Mesothelial cell of epicardium (in vitro differentiated cells): ENCODE results near the gene BRCA1. TPM values are rescaled to one million over a fixed set of nuclear protein-coding genes. Genes with fewer than 3 reads are reported as not detected.
"Not testable (repeated sequence)": the region's sequence is repeated elsewhere in the genome, so short reads cannot be mapped to it uniquely, and the experiment has no call there.

Source experiments
- DNase-seq, 2 experiments: peaks; one replicate each; pipeline ENCODE4 v3.0.0; 2021; ENCODE audit warnings: low spot score in 2 of 2; ENCODE audit not compliant: unreplicated experiment in 2 of 2
- H3K27ac Mint-ChIP-seq: 2 replicates; pipeline ENCODE4 v1.8.0; 2021; ENCODE audit warnings: mixed read lengths
- H3K27me3 Mint-ChIP-seq: 2 replicates; pipeline ENCODE4 v1.8.0; 2021; ENCODE audit warnings: low read depth, mixed read lengths
- H3K36me3 Mint-ChIP-seq: 2 replicates; pipeline ENCODE4 v1.8.0; 2021; ENCODE audit warnings: mixed read lengths
- H3K4me1 Mint-ChIP-seq: 2 replicates; pipeline ENCODE4 v1.8.0; 2021; ENCODE audit warnings: mixed read lengths
- H3K4me3 Mint-ChIP-seq: 2 replicates; pipeline ENCODE4 v1.8.0; 2021; ENCODE audit warnings: mild to moderate bottlenecking, moderate library complexity, mixed read lengths
- H3K9me3 Mint-ChIP-seq: 2 replicates; pipeline ENCODE4 v1.8.0; 2021; ENCODE audit warnings: mixed read lengths
- total RNA-seq: library from RNA; stranded (reverse); gene quantifications from 3 replicates; pipeline ENCODE4 v1.2.1, GENCODE V29; 2021
- TF ChIP-seq, protein P1 (sequence below): fragments of 200-600 bp; sonication (generic); IDR thresholded peaks from one replicate; pipeline ENCODE4 v1.5.0; 2021; ENCODE audit warnings: antibody characterized with exemption; ENCODE audit not compliant: unreplicated experiment

Gene BRCA1
- total RNA-seq, 1 donor from 2014 or later = 15.5 TPM

DNA sequence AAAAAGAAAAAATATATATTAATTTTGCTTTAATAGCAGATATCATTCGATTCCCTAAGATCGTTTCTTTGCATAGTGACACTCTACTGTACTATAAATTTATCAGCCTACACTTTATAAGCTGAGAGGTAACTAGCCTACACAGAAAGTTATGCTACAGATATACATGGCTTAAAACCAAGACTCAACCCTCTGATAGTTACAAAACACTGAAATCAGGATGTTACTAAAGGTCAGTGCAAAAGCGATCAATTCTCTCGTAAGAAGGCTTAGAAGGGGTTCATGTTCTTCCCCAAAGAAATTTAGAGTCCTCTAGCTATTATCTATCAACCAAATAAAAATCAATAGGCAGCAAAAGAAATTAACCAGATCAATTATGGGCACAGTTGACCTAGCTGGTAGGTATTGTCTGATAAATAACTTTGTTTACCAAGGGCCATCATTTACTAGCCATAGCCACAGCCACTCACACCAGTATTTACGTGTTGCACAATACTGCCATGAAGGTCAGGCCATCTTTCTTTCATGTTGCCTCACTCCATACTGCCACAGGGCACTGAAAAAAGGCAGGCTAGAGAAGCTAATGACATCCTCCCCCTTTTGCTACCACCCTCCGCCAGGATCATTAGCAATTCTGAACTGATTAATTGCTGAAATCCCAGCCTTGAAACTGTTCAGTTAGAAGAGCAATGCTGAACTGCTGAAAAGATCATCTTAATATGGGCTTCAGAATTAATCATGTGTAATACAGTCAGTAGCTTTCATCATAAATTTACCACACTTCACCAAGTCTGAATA lies 56.4 kb downstream of the BRCA1 start:
- Mint-ChIP-seq H3K9me3 (no peaks in the 10 kb centered on the region), H3K27ac (no peak overlapping the region), H3K4me1 (no peaks in the 10 kb centered on the region), H3K36me3 (no peaks in the 10 kb centered on the region), H3K27me3 (no peaks in the 10 kb centered on the region), H3K4me3 (no peak overlapping the region)
- TF ChIP-seq, protein P1, sequence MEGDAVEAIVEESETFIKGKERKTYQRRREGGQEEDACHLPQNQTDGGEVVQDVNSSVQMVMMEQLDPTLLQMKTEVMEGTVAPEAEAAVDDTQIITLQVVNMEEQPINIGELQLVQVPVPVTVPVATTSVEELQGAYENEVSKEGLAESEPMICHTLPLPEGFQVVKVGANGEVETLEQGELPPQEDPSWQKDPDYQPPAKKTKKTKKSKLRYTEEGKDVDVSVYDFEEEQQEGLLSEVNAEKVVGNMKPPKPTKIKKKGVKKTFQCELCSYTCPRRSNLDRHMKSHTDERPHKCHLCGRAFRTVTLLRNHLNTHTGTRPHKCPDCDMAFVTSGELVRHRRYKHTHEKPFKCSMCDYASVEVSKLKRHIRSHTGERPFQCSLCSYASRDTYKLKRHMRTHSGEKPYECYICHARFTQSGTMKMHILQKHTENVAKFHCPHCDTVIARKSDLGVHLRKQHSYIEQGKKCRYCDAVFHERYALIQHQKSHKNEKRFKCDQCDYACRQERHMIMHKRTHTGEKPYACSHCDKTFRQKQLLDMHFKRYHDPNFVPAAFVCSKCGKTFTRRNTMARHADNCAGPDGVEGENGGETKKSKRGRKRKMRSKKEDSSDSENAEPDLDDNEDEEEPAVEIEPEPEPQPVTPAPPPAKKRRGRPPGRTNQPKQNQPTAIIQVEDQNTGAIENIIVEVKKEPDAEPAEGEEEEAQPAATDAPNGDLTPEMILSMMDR = no peak
- DNase-seq = no peak

DNA sequence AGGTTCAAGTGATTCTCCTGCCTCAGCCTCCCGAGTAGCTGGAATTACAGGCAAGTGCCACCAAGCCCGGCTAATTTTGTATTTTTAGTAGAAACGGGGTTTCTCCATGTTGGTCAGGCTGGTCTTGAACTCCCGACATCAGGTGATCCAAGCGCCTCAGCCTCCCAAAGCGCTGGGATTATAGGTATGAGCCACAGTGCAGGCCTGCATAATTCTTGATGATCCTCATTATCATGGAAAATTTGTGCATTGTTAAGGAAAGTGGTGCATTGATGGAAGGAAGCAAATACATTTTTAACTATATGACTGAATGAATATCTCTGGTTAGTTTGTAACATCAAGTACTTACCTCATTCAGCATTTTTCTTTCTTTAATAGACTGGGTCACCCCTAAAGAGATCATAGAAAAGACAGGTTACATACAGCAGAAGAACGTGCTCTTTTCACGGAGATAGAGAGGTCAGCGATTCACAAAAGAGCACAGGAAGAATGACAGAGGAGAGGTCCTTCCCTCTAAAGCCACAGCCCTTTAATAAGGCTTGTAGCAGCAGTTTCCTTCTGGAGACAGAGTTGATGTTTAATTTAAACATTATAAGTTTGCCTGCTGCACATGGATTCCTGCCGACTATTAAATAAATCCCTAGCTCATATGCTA lies 62.1 kb downstream of the BRCA1 start:
- Mint-ChIP-seq H3K27ac (no peak overlapping the region), H3K36me3 (no peaks in the 10 kb centered on the region), H3K27me3 (no peaks in the 10 kb centered on the region), H3K4me1 (no peaks in the 10 kb centered on the region), H3K9me3 (no peaks in the 10 kb centered on the region), H3K4me3 (no peak overlapping the region)
- no peak for DNase-seq
- TF ChIP-seq, protein P1 = no peak

DNA sequence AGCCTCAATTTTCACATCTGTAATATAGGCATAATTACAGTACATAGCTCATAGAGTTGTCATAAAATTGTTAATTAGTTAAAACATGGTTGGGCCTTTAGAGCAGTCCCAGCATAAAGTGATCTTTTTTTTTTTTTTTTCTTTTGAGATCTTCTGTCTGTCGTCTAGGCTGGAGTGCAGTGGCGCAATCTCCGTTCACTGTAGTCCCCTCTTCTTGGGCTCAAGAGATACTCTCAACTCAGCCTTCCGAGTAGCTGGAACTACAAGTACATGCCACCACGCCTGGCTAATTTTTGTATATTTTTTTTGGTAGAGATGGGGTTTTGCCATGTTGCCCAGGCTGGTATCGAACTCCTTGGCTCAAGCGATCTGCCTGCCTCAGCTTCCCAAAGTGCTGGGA lies 69.1 kb downstream of the BRCA1 start:
- Mint-ChIP-seq H3K9me3 (no peaks in the 10 kb centered on the region), H3K4me1 (no peaks in the 10 kb centered on the region)

DNA sequence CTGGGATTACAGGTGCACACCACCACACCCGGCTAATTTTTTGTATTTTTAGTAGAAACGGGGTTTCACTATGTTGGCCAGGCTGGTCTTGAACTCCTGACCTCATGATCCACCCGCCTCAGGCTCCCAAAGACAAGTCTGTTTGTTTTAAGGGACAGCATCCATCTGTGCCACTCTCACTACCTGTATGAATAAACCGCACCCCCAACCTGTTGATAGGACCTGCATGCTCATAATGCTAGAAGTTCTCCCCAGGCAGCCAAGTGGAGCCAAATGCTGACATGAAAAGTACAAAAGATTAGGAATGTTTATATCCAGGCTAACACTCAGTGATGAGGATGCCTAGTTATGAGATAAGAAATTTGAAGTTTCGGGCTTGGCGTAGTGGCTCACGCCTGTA lies 72.2 kb downstream of the BRCA1 start:
- not testable (repeated sequence) for H3K27ac Mint-ChIP-seq, H3K4me1 Mint-ChIP-seq, H3K9me3 Mint-ChIP-seq, H3K4me3 Mint-ChIP-seq, DNase-seq, H3K27me3 Mint-ChIP-seq
- H3K36me3 Mint-ChIP-seq = peaks cover 12% of the 10 kb centered on the region

More for the DNA sequence above, 69.1 kb downstream of the BRCA1 start:
- Mint-ChIP-seq H3K27me3 (no peaks in the 10 kb centered on the region), H3K4me3 (no peak overlapping the region), H3K36me3 (peaks cover 9% of the 10 kb centered on the region), H3K27ac (no peak overlapping the region)
- TF ChIP-seq, protein P1 = no peak
- no peak for DNase-seq

DNA sequence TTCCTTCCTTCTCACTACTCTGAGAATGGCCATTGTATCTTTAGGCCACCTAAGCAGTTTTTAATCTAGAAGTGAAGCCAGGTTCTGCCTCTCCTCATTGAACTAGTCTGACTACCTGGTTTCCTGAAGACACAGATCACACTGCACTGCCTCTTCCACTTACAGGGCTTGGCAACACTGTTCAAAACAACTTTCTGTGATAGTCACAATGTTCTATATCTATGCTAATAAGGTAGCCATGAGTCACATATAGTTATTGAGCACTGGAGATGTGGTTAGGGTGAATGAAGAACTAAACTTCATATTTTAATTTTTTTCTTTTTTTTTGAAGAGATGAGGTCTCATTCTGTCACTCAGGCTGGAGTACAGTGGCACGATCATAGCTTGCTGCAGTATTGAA lies 73.2 kb downstream of the BRCA1 start:
- Mint-ChIP-seq H3K27ac (no peak overlapping the region), H3K4me1 (no peaks in the 10 kb centered on the region), H3K27me3 (no peaks in the 10 kb centered on the region), H3K36me3 (peaks cover 11% of the 10 kb centered on the region), H3K9me3 (no peaks in the 10 kb centered on the region), H3K4me3 (no peak overlapping the region)
- TF ChIP-seq, protein P1 = no peak
- DNase-seq = no peak

DNA sequence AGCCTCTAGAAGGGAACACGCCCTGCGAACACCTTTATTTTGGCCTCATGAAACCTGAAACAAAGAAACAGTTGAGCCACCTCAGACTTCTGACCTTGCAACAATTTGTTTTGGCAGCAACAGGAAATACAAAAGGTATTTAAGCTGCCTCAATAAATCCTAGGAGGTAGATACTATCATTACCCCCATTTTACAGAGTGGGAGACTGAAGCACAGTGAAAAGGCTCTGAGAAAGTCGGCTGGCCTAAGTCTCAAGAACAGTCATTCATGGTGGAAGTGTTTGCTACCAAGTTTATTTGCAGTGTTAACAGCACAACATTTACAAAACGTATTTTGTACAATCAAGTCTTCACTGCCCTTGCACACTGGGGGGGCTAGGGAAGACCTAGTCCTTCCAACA lies 81.1 kb downstream of the BRCA1 start:
- Mint-ChIP-seq H3K9me3 (no peaks in the 10 kb centered on the region), H3K4me3 (no peak overlapping the region), H3K27me3 (no peaks in the 10 kb centered on the region), H3K27ac (no peak overlapping the region), H3K36me3 (no peaks in the 10 kb centered on the region), H3K4me1 (peaks cover 6% of the 10 kb centered on the region)
- DNase-seq = no peak
- TF ChIP-seq, protein P1 = no peak
